ENCODE data around the gene ZFP90. TPM values are rescaled to one million over a fixed set of nuclear protein-coding genes. Genes with fewer than 3 reads are reported as not detected.

The ZFP90 gene
- total and polyA plus RNA-seq, 4 donors, result 2.1 to 18.9 (median 5.6) TPM

DNA sequence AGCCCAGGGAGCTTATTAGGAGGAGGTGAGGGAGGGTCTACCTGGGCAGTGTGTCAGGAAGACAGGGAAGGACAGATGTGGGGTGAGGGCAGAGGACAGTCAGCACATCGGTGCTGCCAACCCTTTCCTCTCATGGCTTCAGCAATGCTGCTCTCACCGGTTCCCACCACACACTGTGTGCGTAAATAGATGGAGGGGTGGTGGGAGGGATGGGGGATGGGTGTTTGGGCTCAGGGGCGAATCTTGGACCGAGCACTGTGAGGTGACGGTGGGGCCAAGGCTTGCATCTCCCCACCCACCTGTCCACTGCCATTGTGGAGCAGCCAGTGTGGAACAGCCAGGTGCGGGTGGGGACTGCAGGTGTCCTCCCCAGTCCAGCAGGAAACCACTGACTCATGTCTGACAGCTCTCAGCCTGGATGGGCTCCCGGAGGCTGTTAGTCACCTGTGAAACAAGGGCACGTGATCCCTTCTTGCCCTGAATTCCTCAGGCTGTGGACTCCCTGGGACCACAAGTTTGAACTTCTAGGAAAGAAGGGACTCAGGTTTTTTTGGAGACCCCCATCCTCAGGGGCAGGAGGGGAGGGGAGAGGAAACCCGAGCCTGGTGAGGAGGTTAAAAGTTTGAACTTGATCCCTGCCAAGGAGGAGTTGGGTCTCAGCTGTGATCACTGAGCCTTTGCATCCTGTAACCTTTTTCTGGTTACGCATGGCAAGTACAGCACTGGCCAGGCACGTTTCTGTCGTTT is 48.1 kb upstream of the ZFP90 start:
- Histone ChIP-seq H3K4me3 (ENCODE audit: low read depth in 1 of 3, low read length in 3 of 3) (no peak overlapping the region), H3K9ac (ENCODE audit: low read depth in 1 of 2, low read length in 2 of 2) (no peak overlapping the region), H3K27ac (ENCODE audit: low read depth in 1 of 2, low read length in 2 of 2) (no peak overlapping the region), H3K4me1 (ENCODE audit: control insufficient read depth in 4 of 4, insufficient read depth in 4 of 4, low read length in 3 of 4) (peaks cover 0 to 14% (median 5%) of the 10 kb centered on the region in 4 donors), H3K27me3 (ENCODE audit: control insufficient read depth in 4 of 4, insufficient read depth in 4 of 4, low read length in 3 of 4) (no peaks in the 10 kb centered on the region), H3K9me3 (ENCODE audit: control insufficient read depth in 4 of 4, low read length in 3 of 4) (no peaks in the 10 kb centered on the region), H3K36me3 (ENCODE audit: control insufficient read depth in 4 of 4, insufficient read depth in 3 of 4, low read depth in 1 of 4, low read length in 3 of 4) (no peaks in the 10 kb centered on the region)
- TF ChIP-seq TAF1 (conservative IDR thresholded peaks at IDR 0.05) (no peak), RXRA (IDR thresholded peaks at IDR 0.05) (no peak), NR2F2 (IDR thresholded peaks at IDR 0.05) (no peak), RAD21 (IDR thresholded peaks at IDR 0.05) (no peak), SP1 (IDR thresholded peaks at IDR 0.05) (no peak), GABPA (IDR thresholded peaks at IDR 0.05 in 1 of 2, conservative IDR thresholded peaks at IDR 0.05 in 1 of 2) (no peak), YY1 (IDR thresholded peaks at IDR 0.05) (no peak), JUND (IDR thresholded peaks at IDR 0.05) (no peak), EGR1 (IDR thresholded peaks at IDR 0.05; ENCODE audit: low read depth in 2 of 2) (no peak), FOXA1 (IDR thresholded peaks at IDR 0.05) (no peak), HNF4A (conservative IDR thresholded peaks at IDR 0.05) (no peak), HNF4G (IDR thresholded peaks at IDR 0.05) (no peak), FOXA2 (IDR thresholded peaks at IDR 0.05) (no peak)
- TF ChIP-seq, protein P1, sequence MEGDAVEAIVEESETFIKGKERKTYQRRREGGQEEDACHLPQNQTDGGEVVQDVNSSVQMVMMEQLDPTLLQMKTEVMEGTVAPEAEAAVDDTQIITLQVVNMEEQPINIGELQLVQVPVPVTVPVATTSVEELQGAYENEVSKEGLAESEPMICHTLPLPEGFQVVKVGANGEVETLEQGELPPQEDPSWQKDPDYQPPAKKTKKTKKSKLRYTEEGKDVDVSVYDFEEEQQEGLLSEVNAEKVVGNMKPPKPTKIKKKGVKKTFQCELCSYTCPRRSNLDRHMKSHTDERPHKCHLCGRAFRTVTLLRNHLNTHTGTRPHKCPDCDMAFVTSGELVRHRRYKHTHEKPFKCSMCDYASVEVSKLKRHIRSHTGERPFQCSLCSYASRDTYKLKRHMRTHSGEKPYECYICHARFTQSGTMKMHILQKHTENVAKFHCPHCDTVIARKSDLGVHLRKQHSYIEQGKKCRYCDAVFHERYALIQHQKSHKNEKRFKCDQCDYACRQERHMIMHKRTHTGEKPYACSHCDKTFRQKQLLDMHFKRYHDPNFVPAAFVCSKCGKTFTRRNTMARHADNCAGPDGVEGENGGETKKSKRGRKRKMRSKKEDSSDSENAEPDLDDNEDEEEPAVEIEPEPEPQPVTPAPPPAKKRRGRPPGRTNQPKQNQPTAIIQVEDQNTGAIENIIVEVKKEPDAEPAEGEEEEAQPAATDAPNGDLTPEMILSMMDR (IDR thresholded peaks at IDR 0.05; ENCODE audit: low read depth, low read length, missing input control), result no peak
- TF ChIP-seq, protein P2, sequence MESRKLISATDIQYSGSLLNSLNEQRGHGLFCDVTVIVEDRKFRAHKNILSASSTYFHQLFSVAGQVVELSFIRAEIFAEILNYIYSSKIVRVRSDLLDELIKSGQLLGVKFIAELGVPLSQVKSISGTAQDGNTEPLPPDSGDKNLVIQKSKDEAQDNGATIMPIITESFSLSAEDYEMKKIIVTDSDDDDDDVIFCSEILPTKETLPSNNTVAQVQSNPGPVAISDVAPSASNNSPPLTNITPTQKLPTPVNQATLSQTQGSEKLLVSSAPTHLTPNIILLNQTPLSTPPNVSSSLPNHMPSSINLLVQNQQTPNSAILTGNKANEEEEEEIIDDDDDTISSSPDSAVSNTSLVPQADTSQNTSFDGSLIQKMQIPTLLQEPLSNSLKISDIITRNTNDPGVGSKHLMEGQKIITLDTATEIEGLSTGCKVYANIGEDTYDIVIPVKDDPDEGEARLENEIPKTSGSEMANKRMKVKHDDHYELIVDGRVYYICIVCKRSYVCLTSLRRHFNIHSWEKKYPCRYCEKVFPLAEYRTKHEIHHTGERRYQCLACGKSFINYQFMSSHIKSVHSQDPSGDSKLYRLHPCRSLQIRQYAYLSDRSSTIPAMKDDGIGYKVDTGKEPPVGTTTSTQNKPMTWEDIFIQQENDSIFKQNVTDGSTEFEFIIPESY (IDR thresholded peaks at IDR 0.05), result no peak
- TF ChIP-seq, protein P3, sequence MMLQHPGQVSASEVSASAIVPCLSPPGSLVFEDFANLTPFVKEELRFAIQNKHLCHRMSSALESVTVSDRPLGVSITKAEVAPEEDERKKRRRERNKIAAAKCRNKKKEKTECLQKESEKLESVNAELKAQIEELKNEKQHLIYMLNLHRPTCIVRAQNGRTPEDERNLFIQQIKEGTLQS (IDR thresholded peaks at IDR 0.05), result no peak
- TF ChIP-seq, protein P4, sequence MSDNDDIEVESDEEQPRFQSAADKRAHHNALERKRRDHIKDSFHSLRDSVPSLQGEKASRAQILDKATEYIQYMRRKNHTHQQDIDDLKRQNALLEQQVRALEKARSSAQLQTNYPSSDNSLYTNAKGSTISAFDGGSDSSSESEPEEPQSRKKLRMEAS (IDR thresholded peaks at IDR 0.05), result no peak
- TF ChIP-seq, protein P5, sequence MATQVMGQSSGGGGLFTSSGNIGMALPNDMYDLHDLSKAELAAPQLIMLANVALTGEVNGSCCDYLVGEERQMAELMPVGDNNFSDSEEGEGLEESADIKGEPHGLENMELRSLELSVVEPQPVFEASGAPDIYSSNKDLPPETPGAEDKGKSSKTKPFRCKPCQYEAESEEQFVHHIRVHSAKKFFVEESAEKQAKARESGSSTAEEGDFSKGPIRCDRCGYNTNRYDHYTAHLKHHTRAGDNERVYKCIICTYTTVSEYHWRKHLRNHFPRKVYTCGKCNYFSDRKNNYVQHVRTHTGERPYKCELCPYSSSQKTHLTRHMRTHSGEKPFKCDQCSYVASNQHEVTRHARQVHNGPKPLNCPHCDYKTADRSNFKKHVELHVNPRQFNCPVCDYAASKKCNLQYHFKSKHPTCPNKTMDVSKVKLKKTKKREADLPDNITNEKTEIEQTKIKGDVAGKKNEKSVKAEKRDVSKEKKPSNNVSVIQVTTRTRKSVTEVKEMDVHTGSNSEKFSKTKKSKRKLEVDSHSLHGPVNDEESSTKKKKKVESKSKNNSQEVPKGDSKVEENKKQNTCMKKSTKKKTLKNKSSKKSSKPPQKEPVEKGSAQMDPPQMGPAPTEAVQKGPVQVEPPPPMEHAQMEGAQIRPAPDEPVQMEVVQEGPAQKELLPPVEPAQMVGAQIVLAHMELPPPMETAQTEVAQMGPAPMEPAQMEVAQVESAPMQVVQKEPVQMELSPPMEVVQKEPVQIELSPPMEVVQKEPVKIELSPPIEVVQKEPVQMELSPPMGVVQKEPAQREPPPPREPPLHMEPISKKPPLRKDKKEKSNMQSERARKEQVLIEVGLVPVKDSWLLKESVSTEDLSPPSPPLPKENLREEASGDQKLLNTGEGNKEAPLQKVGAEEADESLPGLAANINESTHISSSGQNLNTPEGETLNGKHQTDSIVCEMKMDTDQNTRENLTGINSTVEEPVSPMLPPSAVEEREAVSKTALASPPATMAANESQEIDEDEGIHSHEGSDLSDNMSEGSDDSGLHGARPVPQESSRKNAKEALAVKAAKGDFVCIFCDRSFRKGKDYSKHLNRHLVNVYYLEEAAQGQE (IDR thresholded peaks at IDR 0.05), result no peak
- 71% methylated on average over 13 of the region's 13 CpGs for WGBS
- DNase-seq (ENCODE audit: low spot score), result no peak
